IPS DF 4.7 (cell line): ENCODE data around the gene MEGF10.

Experiments used
- DNase-seq: peaks from one replicate; pipeline ENCODE4 v3.0.0-alpha.2; 2013; ENCODE audit warnings: low spot score; ENCODE audit errors: extremely low read depth

The MEGF10 gene

DNA sequence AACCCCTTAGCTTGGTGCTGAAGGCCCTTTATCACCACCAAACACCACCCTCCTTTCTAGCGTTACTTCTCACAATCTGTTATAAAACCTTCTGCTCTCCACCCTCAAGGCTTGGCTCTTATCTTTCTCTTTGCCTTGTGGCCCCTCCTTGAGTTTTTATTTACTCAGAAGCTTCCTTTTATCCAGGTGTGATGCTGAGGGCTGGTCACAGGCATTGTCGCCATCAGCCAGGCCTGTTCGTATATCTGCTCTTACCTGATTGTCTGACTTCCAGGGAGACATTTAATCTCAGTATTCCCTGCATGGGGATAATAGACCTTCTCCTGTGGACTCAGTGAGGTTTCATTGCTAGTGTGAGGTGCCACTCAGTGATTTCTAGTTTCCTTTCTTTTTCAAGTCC is 34.2 kb downstream of the MEGF10 start:
- no peak for DNase-seq

DNA sequence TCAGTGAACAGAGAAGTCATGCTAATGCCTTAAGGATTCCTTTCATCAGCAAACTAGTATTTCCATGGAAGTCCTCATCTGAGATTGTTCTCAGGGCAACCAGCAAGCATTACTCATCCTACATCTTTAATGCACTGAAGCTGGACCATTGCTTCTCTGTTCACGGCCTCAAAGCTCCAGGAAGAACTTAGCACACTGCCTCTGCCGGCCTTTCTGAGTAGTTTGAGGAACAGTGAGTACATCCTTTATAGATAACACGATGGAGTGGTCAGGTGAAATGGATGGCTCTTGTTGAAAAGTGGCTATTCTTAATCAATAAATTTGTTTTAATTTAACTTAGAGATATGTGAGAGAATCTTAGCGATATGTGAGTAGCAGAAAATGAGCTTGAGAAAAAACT is 35.8 kb downstream of the MEGF10 start:
- no peak for DNase-seq

DNA sequence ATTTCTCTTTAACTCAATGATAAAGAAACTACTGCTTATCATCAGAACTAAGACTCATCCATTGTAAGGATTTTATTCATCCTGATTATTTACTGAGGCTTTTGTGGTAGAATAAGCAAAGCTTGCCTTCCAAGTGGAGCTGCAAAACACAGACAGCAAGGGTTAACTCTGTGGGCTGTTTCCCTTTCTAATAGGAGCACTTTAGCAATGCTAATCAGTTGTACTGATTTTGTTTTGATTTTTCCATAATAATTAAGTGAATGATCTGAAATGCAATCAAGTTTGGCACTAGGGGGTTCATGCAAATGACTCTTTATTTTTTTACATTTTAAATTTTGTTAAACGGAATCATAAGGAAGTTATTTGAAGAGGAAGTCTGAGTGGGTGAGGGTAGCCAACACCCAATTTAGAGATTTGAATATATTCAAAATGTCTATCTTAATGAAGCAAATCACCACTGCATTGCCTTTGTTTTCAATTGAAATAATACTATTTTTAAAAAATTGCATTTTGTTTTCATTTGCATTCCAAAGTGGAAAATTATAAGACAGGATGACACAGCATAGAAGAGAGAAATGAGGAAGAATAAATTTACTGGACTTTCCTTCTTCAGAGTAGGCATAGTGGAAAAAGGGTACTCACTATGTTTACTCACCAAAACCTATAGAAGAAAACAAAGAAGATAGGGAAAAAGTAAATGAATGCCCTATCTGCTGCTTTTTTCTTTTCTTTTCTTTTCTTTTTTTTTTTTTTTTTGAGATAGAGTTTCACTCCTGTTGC is 36.6 kb downstream of the MEGF10 start:
- no peak for DNase-seq

DNA sequence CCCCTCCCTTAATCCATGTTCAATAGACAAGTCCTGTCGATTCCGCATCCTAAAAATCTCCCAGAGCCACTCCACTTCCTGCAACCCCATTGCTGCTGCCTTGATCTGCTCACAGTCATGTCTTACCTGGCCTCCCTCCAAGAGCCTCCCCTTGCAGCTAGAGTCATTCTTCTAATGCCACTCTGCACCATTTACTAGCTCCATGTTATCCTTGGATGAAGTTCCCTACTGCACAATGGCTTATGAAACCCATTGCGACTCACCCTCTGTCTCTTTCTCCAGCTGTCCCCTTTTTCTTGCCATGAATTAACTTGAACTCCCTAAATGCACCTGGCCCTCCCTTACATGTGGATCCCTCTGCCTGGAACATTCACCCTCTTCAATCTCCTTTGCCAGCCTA is 39.5 kb downstream of the MEGF10 start:
- DNase-seq = no peak

DNA sequence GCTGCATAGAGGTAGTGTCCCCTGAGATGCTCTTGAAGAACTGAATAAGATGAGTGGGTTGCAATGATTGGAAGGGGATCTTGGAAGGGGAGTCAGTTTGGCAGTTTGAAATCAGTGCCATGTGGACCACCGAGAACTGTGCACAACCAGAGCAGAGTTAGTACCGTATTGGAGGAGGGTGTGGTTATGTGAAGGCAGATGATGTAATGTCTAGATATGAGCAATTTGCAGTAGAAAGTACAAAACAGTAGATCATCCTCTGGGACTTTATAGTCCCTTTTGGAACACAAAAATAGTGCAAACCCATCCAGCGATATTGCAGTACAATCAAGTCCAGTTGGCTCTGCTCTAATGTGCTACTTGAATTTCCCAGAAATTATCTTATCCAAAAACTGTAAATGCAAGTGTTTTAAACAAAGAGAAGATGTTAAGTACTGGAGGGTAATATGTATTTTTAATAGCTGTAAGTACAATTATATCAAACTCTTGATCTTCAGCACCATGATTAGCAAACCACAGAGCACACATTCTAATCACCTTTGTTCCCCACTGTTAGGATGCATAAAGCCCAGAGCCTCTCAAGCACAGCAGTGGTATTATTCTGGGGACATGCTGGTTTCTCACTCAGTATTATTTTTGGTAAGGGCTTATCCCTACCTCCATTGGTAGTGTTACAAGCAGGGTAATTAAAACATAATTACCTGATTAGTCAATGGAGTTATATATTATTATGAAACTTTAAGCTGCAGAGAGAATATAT is 41.5 kb downstream of the MEGF10 start:
- DNase-seq = no peak

DNA sequence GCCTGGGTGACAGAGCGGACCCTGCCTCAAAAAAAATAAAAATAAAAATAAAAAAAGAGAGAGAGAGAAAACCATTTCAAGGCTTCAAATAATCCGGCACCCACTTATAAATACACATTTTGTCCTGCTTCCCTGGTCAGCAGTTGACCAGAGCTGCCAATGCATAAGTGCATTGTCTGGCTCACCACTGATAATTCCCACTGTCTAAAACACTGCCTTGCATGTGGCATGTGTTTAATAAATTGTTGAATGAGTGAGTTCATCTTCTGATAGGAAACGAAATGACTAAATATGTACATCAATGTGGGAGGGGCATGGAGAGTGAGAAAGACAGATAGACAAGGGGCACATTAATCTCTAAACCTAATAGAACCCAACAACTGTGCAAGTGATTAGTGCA is 42.9 kb downstream of the MEGF10 start:
- DNase-seq = no peak

DNA sequence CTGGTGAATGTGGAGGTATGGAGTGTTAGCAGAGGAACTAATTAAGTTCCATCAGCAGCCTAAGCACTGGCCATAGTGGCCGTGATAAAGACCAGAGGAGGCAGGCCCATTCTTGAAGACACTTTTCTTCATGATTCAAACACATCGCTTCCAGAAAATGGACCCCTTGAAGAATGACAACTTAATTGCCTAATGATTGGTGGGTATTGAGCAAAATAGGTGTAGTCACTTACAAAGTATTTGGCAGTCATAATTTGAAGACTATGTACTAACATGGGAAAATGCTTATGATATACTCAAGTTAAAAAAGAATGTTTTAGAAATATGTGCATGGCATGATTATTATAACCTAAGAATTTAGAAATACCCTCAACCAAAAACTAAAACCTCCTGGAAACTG is 44.8 kb downstream of the MEGF10 start:
- no peak for DNase-seq

DNA sequence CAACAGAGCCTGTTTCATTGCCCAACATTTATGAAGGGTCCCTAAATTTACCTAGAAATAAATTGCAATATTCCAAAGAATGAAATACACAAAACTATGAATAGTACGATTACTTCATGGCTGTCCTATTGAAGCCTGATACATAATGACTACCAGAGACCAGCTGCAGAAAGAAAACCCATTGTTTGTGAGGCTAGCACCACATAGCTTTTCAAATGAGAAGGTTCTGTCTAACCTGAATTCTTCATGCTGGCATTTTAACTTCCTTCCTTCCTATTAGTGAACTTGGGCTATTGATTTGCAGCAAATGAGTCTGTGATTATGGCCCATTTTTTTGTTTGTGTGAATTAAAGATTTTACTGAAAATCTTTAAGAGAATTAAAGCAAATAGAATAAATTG is 47.3 kb downstream of the MEGF10 start:
- DNase-seq = no peak

DNA sequence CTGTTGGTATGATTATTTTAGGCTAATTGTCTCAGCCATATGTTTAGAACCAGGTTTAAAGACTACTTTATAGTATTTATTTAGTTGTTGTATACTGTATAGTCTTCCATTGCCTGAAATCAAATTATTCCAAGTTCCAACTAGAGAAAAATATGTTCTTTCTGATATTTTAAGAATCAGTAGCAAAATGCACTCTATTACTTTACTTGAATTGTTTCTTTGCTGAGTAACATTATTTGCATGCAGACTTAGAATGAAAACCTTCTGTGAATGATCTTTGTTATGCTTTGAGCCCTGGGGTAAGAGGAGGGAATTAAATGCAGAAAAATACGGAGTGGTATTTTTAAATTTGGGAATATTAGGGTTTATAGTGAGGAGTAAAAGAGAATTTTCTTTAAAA is 47.9 kb downstream of the MEGF10 start:
- DNase-seq = no peak

DNA sequence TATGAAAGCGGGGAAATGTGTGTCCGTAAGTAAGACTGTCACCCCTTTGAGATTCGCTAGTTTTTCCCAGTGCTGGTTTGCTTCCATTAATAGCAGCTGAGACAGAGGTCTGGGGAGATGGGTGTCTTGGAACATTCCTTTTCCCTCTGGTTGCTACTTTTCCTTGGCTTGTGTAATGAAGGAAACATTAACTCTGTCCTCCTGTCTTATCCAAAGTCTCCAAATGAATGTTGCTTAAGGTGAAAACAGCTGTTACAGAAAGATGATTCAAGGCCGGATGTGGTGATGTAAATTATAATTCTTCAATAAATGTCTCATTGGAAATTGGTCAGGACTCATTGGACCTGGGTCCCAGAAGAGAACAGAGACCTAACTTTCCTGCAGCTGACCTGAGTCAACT is 50.0 kb downstream of the MEGF10 start:
- no peak for DNase-seq

DNA sequence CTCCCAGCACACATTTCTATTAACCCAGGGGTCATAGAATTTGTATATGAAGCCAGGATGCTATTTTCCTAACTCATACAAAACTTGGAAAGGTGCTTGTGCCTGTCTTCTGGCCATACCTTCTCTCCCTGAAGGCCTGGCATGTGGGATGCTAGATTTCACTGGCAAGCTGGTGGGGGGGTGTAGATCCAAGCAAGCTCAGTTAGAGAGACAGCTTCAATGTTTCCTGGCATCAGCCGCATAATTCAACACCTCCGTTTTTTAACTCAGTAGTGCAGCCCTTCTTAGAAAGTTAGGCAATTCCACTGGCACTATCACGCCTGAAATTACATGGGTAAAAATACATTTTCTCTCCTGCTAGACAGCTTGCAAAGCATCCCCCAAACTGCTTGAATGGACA is 51.8 kb downstream of the MEGF10 start:
- no peak for DNase-seq

DNA sequence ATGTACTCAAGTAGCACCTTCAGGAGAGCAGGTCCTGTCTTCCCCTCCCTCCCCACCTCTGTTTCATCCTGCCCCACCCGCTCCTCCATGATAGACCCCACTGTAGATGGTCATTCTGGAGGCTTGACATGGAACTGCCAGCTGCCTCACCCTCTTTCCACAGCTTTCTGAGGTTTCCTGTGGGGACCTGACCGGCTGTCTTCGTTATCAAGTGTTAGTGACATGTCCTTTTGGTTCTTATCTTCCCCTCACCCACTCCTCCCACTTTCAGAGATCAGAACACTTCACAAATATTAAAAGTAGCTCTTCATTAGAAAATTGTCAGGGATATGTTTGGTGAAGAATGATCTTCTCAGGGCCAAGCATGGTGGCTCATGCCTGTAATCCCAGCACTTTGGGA is 52.7 kb downstream of the MEGF10 start:
- DNase-seq = no peak

DNA sequence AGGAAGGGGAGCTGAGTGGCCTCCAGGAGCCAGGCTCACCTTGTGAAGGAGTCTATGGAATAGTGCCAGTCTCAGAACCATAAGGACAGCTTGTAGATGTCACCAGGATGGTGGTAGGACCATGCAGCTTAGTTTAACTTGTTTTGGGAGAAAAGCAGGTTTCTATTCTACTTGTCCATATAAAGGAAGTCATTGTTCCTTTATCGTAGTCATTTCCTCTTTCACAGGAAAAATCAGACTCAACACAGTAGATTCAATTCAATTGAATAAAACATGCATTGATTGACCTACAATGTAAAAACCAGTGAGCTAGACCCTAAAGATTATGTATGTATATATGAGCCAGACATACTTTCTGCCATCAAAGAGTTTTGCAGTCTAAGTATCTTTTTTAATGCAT is 53.3 kb downstream of the MEGF10 start:
- DNase-seq = no peak

DNA sequence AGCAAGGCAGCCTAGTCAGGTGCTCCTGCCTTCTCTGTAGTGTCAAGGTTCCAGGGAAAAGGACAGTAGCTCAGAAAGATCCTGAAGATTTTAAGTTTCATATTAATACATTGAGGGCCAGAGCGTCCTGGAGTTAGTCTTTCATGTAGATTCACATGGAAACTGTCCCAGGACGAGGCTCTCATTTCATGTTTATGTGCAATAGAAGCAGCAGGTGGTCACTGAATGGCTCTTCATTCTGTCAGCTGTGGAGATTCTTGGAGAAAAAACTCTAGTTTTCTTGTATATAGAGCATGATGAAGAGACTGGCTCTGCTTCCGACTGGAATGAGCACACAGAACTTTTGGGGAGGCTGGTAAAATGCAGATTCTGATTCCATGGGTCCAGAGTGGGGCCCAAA is 54.3 kb downstream of the MEGF10 start:
- no peak for DNase-seq

DNA sequence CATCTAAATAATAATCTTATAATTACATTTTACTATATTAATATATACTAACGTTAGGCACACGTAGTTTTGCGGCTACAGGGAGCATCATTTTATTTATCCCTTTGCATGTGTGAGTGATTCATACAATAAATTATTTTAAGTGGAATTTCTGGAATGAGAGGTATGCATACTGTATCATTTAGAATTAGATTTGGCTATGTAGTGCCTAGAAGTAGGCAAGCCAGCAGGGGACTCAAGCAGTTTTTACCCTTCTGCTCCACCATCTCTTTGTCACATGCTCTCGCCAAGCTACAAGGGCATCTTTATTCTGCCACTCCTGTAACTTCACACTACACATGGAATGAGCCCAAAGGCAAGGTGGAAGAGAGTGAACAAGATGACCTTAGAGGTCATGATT is 60.8 kb downstream of the MEGF10 start:
- DNase-seq = no peak

DNA sequence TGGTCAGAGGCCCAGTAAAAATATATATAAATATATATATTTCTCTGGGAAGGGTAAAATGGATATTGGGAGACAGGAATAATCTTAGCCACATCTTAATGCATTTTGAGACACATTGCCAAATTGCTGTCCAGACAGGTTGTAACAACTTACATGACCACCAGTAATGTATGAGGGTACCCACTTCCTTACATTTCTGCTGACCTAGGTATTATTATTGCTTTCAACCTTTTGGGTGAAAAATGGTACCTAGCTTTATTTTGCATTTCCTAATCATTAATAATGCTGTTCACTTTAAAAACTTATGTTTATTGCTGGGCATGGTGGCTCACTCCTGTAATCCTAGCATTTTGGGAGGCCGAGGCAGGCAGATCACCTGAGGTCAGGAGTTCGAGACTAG is 61.5 kb downstream of the MEGF10 start:
- DNase-seq = no peak

DNA sequence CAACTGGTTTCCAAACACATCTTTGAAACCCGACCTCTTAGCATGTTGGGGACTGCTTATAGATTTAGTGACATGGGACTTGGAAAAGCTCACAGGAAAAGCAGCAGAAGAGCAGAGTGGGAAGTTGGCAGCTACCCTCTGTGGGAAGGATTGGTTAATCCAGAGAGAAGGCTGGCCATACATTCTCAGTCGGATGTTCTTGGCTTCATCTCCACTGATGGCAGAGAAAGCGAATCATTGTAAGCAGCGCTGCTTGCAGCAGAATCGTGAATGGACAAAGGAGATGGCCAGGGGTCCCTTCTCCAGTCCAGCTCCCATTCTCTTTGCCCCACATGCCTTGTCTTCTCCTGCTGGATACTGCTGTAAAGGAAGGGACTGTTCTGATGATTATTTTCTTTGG is 62.7 kb downstream of the MEGF10 start:
- DNase-seq = no peak

DNA sequence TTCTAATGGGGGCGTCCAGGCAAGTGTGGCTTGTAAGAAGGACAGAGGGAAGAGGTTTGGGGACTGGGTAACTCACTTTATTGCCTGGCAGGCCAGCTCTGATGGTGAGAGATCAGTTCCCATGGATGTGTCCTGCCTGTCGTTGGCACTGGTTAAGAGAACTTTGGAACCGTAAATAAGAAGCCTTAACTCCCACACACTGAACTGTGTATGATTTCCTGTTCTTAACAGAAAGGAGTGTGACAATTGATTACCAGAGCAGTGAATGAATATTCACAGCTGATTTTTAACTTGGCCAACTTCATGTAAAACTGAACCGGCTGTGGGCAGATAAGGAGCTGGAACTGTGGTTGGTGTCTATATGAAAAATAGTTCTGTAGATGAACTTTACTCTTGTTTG is 63.2 kb downstream of the MEGF10 start:
- no peak for DNase-seq

DNA sequence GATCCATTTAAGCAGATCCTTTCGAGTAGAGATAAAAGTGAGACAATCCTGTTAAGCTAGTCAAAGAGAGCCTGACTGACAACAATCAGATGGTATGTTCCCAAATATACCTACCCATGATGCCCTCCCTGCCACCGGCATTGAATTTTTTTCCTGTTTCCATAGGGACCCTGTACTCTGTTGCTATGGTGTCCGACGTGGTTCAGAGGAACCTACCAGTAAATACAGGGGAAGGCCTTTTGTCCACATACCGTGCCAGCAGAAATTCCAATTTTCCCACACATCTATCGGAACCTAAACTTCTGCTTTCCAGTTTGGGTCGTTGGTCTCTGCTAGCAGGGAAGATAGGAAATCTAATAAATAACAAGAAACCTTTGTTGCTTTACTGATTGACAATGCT is 64.7 kb downstream of the MEGF10 start:
- DNase-seq = no peak

DNA sequence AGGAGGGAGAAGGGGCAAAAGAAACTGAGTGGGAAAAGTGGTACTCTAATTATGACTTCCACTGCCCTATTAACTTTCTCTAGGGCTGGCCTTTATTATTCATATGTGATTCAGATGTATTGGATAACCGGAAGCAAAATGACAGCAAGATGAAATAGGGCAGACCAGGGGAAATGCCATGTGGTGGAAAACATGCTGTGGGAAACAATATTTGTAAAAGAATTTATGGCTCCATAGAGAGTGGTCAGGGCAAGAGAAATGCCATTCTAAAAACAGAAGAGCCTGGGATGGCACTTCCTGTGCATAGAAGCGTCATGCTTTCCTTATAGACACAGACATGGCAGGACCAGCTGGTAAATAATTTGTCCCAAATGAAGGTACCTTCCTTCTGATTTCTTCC is 67.7 kb downstream of the MEGF10 start:
- no peak for DNase-seq

DNA sequence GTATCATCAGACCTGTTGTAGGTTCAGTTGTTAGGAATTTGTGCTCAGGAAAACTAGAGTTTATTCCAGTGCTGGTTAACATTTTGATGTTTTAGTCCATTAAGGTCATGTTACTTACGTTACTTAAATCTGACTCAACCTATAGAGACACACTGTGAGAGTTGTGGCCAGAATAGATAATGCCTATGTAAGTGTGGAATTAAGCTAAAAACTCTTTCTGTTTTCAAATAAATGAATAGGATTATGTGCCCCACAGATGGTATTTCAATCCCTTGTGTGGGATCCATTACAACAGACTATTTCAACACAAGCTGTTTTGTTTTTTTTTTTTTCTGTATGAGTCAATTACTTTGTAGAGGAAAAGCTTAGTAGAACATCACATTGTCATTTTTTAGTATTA is 68.1 kb downstream of the MEGF10 start:
- no peak for DNase-seq

DNA sequence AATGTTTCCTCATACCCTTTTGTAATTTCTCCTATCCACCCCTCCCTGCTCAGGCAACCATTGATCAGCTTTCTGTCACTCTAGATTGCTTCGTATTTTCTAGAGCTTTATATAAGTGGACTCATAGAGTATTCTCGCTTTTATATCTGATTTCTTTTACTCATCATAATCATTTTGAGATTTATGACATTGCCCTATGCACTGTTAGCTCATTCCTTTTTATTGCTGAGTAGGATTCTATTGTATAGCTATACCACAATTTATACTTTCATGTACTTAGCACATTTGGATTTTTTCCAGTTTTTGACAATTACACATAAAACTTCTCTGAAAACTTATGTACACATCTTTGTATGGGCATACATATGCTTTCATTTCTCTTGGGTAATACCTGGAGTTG is 68.9 kb downstream of the MEGF10 start:
- DNase-seq = no peak

DNA sequence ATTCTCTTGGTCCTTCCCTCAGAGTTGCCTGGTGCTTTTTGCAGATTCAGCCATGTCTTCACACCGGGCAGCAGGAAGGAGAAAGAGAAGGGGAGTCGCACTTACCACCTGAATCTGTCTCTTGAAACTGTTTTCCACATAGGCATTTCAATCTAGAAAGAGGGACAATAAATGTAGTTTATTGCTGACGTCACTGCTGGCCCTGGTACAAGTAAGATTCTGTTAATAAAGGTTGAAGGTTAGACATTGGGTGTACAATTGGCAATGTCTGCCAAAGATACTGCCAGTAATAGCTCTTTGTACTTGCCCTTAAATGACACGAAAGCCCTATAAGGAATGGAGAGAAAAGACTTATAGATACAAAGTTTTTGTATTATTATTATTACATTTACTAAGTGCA is 72.8 kb downstream of the MEGF10 start:
- DNase-seq = no peak
